NCI-H1105 (cell line): ENCODE measurements around the gene SCGB1A1.
"Not testable (repeated sequence)": the region's sequence is repeated elsewhere in the genome, so short reads cannot be mapped to it uniquely, and the experiment has no call there.

Experiments used
- DNase-seq: peaks from one replicate; lab custom pipeline; 2025; lab: John Stamatoyannopoulos, UW

SCGB1A1 gene, protein sequence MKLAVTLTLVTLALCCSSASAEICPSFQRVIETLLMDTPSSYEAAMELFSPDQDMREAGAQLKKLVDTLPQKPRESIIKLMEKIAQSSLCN

GRCh38 chr11:62418733-62419132, at the start of gene SCGB1A1:
Gene SCGB1A1 (plus strand): TSS chr11:62419033. CDS start chr11:62419096, 63 bp downstream.
- DNase-seq: no peak

DNA sequence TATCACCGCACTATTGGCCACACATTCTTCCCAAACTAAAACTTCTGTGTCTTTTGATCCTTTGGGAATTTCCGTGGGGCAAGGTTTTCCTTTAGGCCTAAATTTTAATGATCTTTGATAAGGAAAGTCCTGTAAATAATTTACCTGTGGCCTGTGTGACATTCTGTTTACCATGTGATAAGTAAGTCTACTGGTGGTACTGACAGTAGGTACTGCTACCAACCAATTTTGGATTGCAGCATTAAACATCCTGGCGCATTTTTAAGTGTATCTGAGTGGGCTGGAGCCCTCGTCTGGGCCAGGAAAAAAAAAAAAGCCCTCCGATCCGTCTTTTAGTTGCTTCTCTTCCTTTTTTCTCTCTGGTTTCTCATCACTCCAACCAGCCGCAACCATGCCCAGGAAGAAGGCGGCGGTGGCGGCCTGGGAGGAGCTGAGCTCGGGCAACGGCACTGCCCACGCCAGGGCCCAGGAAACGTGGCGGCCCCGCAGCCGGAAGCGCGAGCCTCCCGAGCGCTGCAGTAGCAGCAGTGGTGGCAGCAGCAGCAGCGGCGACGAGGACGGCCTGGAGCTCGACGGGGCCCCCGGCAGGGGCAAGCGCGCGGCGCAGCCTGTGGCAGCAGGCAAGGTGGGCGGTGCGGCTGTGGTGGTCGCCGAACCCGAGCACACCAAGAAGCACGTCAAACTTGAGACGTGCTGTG, 47.9 kb upstream of the SCGB1A1 start:
- no peak for DNase-seq

DNA sequence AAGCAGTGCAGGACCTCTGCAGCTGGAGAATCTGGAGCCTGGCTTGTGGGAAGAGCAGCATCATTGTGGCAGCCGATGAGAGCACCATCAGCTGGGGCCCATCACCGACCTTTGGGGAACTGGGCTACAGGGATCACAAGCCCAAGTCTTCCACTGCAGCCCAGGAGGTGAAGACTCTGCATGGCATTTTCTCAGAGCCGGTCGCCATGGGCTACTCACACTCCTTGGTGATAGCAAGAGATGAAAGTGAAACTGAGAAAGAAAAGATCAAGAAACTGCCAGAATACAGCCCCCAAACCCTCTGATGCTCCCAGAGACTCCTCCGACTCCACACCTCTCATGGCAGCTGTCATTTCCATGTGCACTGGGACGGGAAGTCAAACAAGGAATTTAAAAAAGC, 46.0 kb upstream of the SCGB1A1 start:
- no peak for DNase-seq

- DNase-seq: no peak
Observed at GRCh38 chr11:62373464-62374119, 45.2 kb upstream of the SCGB1A1 start.

DNA sequence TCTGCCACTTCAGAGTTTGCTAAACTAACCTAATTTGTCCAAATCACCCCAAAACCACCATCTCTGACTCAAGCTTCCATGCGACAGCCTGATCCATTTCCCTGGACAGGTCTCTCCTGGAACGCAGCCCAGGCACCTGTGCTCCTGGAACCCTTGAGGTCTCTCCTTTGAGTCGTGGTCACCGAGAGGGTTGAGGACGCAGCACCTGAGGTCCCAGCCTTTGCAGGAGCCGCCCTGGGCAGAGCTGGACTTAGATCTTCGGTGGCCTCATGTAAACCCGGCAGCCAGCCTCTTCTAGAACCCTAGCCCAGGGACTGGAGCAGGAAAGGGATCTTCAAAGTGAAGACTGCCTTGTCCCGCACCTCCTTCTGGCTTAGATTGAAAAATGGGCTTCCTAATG, 44.0 kb upstream of the SCGB1A1 start:
- DNase-seq: no peak

GRCh38 chr11:62378459-62379063, 40.3 kb upstream of the SCGB1A1 start:
- peak; percentile 47 for DNase-seq

GRCh38 chr11:62379586-62379985, 39.2 kb upstream of the SCGB1A1 start:
- DNase-seq: not testable (repeated sequence)

- DNase-seq: peak; percentile 76
Observed at GRCh38 chr11:62380821-62381245, 38.0 kb upstream of the SCGB1A1 start.

- DNase-seq: no peak
Observed at GRCh38 chr11:62383822-62384221, 35.0 kb upstream of the SCGB1A1 start.

DNA sequence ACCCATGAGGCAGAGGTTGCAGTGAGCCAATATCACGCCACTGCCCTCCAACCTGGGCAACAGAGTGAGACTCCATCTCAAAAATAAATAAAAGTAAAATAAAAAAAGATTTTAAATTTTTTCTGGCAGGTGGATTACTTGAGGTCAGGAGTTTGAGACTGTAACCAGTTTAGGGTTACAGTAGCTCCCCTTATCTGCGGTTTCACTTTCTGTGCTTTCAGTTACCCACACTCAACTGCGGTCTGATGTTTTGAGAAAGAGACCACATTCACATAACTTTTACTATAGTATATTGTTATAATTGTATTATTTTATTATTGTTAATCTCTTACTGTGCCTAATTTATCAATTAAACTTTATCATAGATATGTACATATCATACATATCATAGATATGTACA, 32.8 kb upstream of the SCGB1A1 start:
- DNase-seq: not testable (repeated sequence)

GRCh38 chr11:62387381-62387780, 31.5 kb upstream of the SCGB1A1 start:
- no peak for DNase-seq

- DNase-seq: no peak
Observed at GRCh38 chr11:62388999-62389398, 29.8 kb upstream of the SCGB1A1 start.

GRCh38 chr11:62390237-62390636, 28.6 kb upstream of the SCGB1A1 start:
- no peak for DNase-seq

DNA sequence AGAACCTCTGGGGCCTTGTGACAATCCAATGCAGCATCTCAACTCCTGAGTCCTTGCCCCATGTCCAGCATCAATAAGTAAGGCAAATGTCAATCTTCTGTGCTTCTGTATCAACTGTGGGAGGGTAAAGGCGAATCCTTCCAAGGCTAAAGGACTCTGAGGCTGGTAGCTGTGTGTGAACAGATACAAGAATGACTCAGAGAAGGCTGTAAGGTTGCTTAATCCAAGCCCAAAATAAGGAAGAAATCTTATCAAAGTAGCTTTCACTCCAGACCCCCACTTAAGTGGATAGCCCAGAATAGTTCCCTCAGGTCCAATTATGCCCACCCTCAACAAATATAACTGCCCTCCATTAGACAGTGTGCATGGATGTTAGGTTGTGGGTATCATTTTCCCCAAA, 28.1 kb upstream of the SCGB1A1 start:
- no peak for DNase-seq

- DNase-seq: no peak
Observed at GRCh38 chr11:62391642-62392425, 27.0 kb upstream of the SCGB1A1 start.

DNA sequence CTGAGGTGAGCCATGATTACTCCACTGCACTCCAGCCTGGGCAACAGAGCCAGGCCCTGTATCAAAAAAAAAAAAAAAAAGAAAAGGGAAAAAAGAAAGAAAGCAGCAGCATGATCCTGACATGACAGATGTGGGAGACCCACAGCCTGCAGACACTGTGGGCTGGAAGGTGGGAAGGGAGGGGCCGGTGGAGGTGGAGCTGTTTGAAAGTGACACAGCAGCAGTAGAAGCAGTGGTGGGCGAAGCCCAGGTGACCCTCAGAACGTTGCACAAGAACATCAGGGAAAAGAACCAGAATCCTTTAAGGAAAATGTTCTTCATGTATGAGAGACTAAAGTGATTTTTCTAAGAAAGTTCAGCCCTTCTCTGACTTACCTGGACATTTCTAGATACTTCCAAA, 26.3 kb upstream of the SCGB1A1 start:
- DNase-seq: no peak

DNA sequence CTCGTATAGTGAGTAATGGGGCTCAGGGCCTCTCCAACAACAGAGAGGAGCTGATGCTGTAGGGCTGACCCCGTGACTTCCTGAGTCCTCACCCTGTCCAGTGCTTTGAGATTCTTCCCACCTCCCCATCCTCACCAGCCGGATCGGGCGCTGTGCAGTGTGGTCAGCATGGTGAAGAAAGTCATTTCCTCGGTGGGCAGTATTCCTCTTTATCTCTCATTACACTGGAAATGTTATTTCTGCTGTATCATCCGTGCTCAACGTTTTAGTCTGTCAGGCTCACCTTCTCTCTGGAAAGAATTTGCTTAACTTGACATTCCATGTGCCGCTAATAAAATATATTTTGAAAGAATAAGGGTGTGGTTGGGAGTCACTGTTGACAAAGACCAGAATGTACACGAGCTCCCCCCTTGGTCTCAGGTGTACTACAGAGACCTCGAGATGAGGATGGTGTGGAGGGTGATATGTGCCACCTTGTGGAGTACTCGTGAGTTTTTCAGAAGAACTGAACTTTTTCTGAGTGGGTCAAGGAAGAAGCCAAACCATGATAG, 25.7 kb upstream of the SCGB1A1 start:
- no peak for DNase-seq

- DNase-seq: no peak
Observed at GRCh38 chr11:62393735-62394134, 25.1 kb upstream of the SCGB1A1 start.

- DNase-seq: peak; percentile 87
Observed at GRCh38 chr11:62394825-62395538, 23.9 kb upstream of the SCGB1A1 start.

GRCh38 chr11:62395885-62396551, 22.8 kb upstream of the SCGB1A1 start:
- no peak for DNase-seq
